Measurements from ENCODE around the gene HDAC11. TPM values are rescaled to one million over a fixed set of nuclear protein-coding genes. Genes with fewer than 3 reads are reported as not detected.

The HDAC11 gene, protein sequence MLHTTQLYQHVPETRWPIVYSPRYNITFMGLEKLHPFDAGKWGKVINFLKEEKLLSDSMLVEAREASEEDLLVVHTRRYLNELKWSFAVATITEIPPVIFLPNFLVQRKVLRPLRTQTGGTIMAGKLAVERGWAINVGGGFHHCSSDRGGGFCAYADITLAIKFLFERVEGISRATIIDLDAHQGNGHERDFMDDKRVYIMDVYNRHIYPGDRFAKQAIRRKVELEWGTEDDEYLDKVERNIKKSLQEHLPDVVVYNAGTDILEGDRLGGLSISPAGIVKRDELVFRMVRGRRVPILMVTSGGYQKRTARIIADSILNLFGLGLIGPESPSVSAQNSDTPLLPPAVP
- total RNA-seq: 7.8 and 11.7 TPM in 2 replicates

DNA sequence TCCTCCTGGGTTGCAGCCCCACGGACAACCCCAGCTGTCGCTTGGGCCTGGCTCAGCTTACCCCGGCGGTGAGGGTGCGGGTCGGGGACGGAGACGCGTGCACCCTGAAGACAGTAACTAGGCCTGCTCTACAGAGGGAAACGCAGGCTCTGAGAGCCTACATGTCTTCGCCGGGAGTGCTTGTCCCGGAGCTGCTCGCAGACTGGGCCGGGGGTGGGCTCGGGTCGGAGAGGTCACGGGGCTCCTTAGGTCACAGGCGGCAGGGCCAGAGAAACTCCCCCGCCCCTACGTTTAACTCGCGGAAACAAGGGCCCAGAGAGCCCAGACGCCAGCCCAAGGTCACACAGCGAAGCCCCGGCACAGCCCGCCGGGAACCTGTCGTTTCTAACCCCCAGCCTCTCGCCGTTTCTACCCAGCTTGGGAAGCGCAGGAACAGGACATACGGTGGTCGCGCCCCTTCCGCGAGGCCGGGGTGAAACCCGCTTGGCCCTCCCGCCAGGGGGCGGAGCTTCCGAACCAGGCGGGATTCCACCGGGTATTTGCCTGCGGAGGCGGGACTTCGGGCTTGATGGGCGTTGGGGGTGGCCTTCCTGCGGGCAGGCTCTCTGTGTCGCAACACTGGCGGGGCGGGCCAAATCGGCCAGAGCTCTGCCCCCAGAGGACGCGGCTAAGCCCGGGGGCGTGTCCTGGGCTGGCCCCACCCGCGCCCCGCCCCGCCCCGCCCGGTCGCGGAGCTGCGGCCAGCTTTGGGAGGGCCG, at the start of gene HDAC11:
Gene HDAC11, plus strand, starts transcription at position 725 of the 758 bp plus-strand sequence. CDS start 42 bp downstream, outside the sequence.

GRCh38 chr3:13548696-13549622, 68.9 kb downstream of the HDAC11 start, which contains the start of gene FBLN2:
Gene FBLN2, plus strand, starts transcription at chr3:13549125. Its CDS starts 21,231 bp downstream, at chr3:13570356.

Other genes starting within 250 kb of the HDAC11 start
- under 0.01 TPM in 1 of 2 replicates, not detected in the other for gene NUP210, start 60.0 kb upstream of the HDAC11 start, total RNA-seq
- 446 and 664 TPM in 2 replicates for gene FBLN2, start 68.8 kb downstream of the HDAC11 start, total RNA-seq